Osteocyte (in vitro differentiated cells): ENCODE data around the gene ZNF785. TPM values are rescaled to one million over a fixed set of nuclear protein-coding genes. Genes with fewer than 3 reads are reported as not detected.

ENCODE experiments used
- DNase-seq: peaks from one replicate; pipeline ENCODE4 v3.0.0; 2021; ENCODE audit warnings: mixed read lengths; ENCODE audit not compliant: unreplicated experiment; ENCODE audit errors: extremely low spot score
- H3K27ac Mint-ChIP-seq: one replicate; pipeline ENCODE4 v1.8.0; 2021; ENCODE audit warnings: mild to moderate bottlenecking, mixed read lengths; ENCODE audit not compliant: unreplicated experiment
- H3K27me3 Mint-ChIP-seq: one replicate; pipeline ENCODE4 v1.8.0; 2021; ENCODE audit warnings: mixed read lengths; ENCODE audit not compliant: unreplicated experiment
- H3K36me3 Mint-ChIP-seq: one replicate; pipeline ENCODE4 v1.8.0; 2021; ENCODE audit warnings: mixed read lengths; ENCODE audit not compliant: unreplicated experiment
- H3K4me1 Mint-ChIP-seq: one replicate; pipeline ENCODE4 v1.8.0; 2021; ENCODE audit warnings: mixed read lengths; ENCODE audit not compliant: unreplicated experiment
- H3K4me3 Mint-ChIP-seq: one replicate; pipeline ENCODE4 v1.8.0; 2021; ENCODE audit warnings: mild to moderate bottlenecking, moderate library complexity, mixed read lengths; ENCODE audit not compliant: unreplicated experiment
- H3K9me3 Mint-ChIP-seq: one replicate; pipeline ENCODE4 v1.8.0; 2021; ENCODE audit warnings: mixed read lengths; ENCODE audit not compliant: unreplicated experiment
- total RNA-seq: library from RNA; stranded (reverse); gene quantifications from 2 replicates; pipeline ENCODE4 v1.2.1, GENCODE V29; 2021
- TF ChIP-seq, protein P1 (sequence below): fragments of 200-600 bp; sonication (generic); IDR thresholded peaks from 2 replicates; pipeline ENCODE4 v1.5.0; 2021; ENCODE audit warnings: antibody characterized with exemption, mild to moderate bottlenecking, moderate library complexity

ZNF785 gene
- total RNA-seq, 1 donor from 2014 or later = 19.8 TPM

DNA sequence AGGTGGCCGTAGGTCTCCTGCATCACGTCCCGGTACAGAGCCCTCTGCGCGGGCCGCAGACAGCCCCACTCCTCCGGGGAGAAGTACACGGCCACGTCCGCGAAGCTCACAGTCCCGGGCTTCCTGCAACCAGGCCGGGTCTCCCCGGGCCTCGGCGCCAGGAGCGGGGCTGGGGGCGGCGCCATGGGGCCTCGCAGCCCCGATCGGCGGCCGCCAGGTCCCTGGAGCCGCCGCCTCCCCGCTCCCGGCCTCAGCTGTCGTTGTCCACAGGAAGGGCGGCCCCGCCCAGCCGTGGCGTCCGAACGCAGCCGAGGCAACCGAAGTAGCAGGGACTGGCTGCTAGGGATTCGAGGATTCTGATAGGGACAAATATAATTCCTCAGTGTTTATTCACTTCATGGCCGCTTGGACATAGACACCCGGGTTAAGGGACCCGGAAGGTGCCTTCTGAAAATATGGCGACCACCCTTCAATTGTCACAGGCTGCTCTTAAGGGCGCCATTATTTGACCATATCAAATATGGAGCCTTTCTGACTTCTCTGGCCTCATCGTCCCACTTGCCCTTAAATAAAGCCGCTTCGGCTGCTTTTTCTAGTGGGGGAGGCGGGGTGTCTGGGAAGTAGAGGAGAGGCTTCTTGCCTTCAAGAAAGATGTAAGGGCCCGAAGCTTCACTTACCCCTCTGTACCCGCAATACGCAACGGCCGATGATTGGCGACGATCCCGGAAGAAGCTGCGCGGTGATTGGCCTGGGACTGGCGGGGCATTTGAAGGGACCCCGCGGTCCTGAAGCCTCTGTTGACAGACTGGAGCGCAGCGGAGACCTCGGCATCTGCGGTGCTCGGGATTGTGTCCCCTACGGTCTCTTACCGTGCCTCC is 13.8 kb downstream of the ZNF785 start, which contains the start of gene ZNF688:
TSS of gene ZNF688 (minus strand) at position 270 of the 878 bp plus-strand sequence. CDS start at position 185, 85 bp downstream.
- TF ChIP-seq, protein P1, sequence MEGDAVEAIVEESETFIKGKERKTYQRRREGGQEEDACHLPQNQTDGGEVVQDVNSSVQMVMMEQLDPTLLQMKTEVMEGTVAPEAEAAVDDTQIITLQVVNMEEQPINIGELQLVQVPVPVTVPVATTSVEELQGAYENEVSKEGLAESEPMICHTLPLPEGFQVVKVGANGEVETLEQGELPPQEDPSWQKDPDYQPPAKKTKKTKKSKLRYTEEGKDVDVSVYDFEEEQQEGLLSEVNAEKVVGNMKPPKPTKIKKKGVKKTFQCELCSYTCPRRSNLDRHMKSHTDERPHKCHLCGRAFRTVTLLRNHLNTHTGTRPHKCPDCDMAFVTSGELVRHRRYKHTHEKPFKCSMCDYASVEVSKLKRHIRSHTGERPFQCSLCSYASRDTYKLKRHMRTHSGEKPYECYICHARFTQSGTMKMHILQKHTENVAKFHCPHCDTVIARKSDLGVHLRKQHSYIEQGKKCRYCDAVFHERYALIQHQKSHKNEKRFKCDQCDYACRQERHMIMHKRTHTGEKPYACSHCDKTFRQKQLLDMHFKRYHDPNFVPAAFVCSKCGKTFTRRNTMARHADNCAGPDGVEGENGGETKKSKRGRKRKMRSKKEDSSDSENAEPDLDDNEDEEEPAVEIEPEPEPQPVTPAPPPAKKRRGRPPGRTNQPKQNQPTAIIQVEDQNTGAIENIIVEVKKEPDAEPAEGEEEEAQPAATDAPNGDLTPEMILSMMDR = no peak
- no peaks in the 10 kb centered on the region for H3K36me3 Mint-ChIP-seq
- H3K27me3 Mint-ChIP-seq = no peaks in the 10 kb centered on the region
- H3K4me3 Mint-ChIP-seq = peak within 1 kb of the TSS; percentile 90
- H3K4me1 Mint-ChIP-seq = peaks cover 19% of the 10 kb centered on the region
- DNase-seq = peak; percentile 97
- no peaks in the 10 kb centered on the region for H3K9me3 Mint-ChIP-seq
- peak within 1 kb of the TSS; percentile 98 for H3K27ac Mint-ChIP-seq

DNA sequence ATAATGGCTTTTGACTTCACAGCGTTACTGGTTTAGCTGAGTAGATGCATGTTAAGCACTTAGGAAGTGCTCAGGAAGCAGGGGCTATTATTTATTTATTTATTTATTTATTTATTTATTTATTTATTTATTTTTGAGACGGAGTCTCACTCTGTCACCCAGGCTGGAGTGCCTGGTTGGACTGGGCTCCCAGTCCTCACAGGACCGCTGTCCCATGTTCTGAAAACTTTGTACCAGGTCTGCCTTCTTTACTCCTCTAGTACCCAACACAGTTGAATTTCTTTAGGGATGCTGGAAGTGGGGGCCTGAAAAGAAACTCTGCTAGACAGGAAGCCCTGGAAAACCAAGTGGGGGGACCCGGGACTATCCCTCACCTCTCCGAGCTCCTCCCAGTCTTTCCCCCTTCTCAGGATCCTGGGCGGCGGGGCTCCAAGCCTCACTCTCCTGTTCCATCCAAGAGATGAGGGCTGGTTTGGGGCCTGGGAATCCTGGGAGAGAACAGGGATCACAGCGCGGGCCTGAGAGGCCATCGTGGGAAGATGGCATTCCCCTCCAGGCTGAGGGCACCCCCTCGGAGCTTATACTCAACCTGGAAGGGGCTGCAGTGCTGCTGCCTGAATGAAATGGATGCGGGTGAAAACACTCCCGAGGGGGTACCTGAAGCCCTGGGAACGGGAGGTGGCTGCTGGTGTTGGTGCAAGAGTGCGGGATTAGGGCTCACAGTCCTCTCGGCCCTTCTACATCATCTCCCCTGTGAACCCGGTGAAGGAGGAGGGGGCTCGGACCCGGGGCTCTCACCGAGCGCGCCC is 14.7 kb downstream of the ZNF785 start:
- H3K4me3 Mint-ChIP-seq = peak overlapping the region; percentile 90
- H3K36me3 Mint-ChIP-seq = no peaks in the 10 kb centered on the region
- H3K27ac Mint-ChIP-seq = peak overlapping the region; percentile 98
- H3K9me3 Mint-ChIP-seq = no peaks in the 10 kb centered on the region
- no peak for DNase-seq
- TF ChIP-seq, protein P1 = no peak
- peaks cover 19% of the 10 kb centered on the region for H3K4me1 Mint-ChIP-seq
- peaks cover 3% of the 10 kb centered on the region for H3K27me3 Mint-ChIP-seq

DNA sequence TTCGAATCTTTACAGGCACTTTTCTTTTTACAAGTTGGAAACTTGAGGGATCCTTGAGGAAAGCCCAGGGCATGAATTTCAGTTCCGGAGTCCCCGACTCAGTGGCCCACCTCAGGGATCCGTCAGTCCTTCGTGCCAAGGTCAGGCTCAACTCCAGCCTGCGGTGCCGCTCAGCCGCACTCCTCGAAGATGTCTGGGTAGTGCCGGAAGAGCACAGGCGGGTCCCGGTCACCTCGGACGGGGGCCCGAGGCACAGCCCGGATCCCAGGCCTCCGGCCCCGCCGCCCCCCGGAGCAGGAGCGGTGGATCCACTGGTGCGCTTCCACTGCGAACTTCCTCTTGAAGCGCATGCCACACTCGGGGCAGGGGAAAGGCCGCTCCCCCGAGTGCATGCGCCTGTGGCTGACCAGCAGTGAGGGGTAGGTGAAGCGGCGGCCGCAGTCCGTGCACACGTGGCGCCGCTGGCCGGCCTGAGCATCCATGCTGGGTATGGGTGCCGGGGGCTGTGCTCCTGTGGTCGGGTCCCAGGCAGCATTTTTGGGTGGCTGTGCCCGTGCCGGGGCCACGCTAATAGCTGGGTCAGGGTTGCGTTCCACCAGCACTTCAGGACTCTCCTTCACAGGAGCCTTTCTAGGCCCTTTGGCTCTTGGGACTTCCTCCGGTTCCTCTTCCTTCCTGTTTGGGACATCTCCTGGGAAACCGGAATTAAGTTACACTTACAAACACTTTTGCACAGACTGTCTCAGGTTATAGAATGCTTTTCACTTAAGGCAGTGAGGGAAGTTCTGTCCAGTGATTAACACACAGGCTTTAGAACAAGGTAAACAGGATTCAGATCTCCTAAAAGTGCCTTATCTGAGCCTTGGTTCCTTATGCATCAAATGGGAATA is 15.5 kb downstream of the ZNF785 start:
- no peak for DNase-seq
- no peaks in the 10 kb centered on the region for H3K9me3 Mint-ChIP-seq
- H3K4me3 Mint-ChIP-seq = no peak overlapping the region
- H3K27ac Mint-ChIP-seq = peak overlapping the region; percentile 98
- peaks cover 19% of the 10 kb centered on the region for H3K4me1 Mint-ChIP-seq
- no peaks in the 10 kb centered on the region for H3K36me3 Mint-ChIP-seq
- H3K27me3 Mint-ChIP-seq = peaks cover 3% of the 10 kb centered on the region
- TF ChIP-seq, protein P1 = no peak

DNA sequence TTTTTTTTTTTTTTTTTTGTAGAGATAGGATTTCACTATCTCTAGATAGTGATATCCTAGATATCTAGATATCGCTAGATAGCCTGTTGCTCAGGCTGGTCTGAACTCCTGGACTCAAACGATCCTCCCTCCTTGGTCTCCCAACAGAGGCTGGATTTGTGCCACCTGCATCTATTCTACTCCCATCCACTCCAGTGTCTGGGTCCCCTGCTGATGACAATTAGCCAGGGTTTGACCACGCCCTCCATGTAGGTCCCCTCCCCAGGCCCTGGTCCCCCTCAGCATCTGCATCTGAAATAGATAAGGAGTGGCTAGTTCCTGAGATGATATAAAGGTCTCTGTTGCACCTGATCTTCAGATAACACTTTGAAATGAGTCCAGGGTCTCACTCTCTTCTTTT is 16.2 kb downstream of the ZNF785 start:
- no peak for DNase-seq
- Mint-ChIP-seq H3K27ac (no peak overlapping the region), H3K36me3 (no peaks in the 10 kb centered on the region), H3K4me1 (peaks cover 19% of the 10 kb centered on the region), H3K27me3 (peaks cover 3% of the 10 kb centered on the region), H3K9me3 (no peaks in the 10 kb centered on the region), H3K4me3 (no peak overlapping the region)
- TF ChIP-seq, protein P1 = no peak
